HEK293 (cell line): ENCODE data around the gene C8A.

ENCODE experiments used
- CTCF ChIA-PET: fragments of 350-600 bp; formaldehyde crosslinking; extraction: SDS; loops from one replicate; lab custom pipeline; 2021; ENCODE audit warnings: antibody characterized with exemption; lab: Yijun Ruan, JAX
- POLR2A ChIA-PET: fragments of 300-600 bp; formaldehyde crosslinking; extraction: SDS; loops from one replicate; lab custom pipeline; 2020; ENCODE audit warnings: antibody characterized with exemption, inconsistent platforms; lab: Yijun Ruan, JAX
- H3K27ac ChIP-seq: fragments of 200-500 bp; sonication (Bioruptor generic); 2 replicates; pipeline ENCODE4 v1.5.1; 2014; ENCODE audit warnings: low read depth, low read length, control low read depth, inconsistent platforms; ENCODE audit errors: extremely low read depth
- H3K36me3 ChIP-seq, 2 experiments: fragments of 200-500 bp in 1 of 2; sonication (Bioruptor generic) in 1 of 2; 1 replicate in 1 of 2; 2 replicates in 1 of 2; pipeline ENCODE4 v1.5.1; 2014 to 2017; ENCODE audit warnings: inconsistent platforms in 2 of 2, low read length in 2 of 2; ENCODE audit not compliant: control insufficient read depth in 2 of 2, insufficient read depth in 1 of 2
- H3K4me1 ChIP-seq: fragments of 200-500 bp; sonication (Bioruptor generic); 2 replicates; pipeline ENCODE4 v1.5.1; 2014; ENCODE audit warnings: mild to moderate bottlenecking, low read length, inconsistent platforms; ENCODE audit not compliant: control insufficient read depth, insufficient read depth
- H3K4me3 ChIP-seq: 2 replicates; pipeline ENCODE4 v1.5.1; 2011; ENCODE audit warnings: low read depth, mild to moderate bottlenecking, control low read depth, low read length, moderate library complexity
- H3K9me3 ChIP-seq: fragments of 200-500 bp; sonication (Bioruptor generic); 2 replicates; pipeline ENCODE4 v1.5.1; 2014; ENCODE audit warnings: low read depth, low read length, inconsistent platforms; ENCODE audit not compliant: control insufficient read depth, insufficient read depth
- GFI1B ChIP-seq: fragments of 450-650 bp; formaldehyde crosslinking; IDR thresholded peaks from 2 replicates; pipeline ENCODE4 v1.5.1; 2016; ENCODE audit warnings: missing biosample characterization, missing genetic modification characterization
- HOXD13 ChIP-seq: sonication (generic); formaldehyde crosslinking; IDR thresholded peaks from 2 replicates; pipeline ENCODE4 v1.8.0; 2022; ENCODE audit warnings: missing genetic modification reagents, borderline replicate concordance
- OVOL3 ChIP-seq: fragments of 450-650 bp; formaldehyde crosslinking; IDR thresholded peaks from 2 replicates; pipeline ENCODE4 v1.5.1; 2016; ENCODE audit warnings: missing biosample characterization, missing genetic modification characterization
- SP2 ChIP-seq: fragments of 450-650 bp; formaldehyde crosslinking; IDR thresholded peaks from 2 replicates; pipeline ENCODE4 v1.5.1; 2016; ENCODE audit warnings: missing biosample characterization, missing genetic modification characterization
- ZBTB17 ChIP-seq: fragments of 450-650 bp; formaldehyde crosslinking; IDR thresholded peaks from 2 replicates; pipeline ENCODE4 v1.5.1; 2016; ENCODE audit warnings: missing biosample characterization, missing genetic modification characterization
- ZBTB44 ChIP-seq: fragments of 450-650 bp; IDR thresholded peaks from 2 replicates; pipeline ENCODE4 v1.5.1; 2018; ENCODE audit warnings: missing biosample characterization, mild to moderate bottlenecking, missing genetic modification characterization
- ZBTB7A ChIP-seq: fragments of 450-650 bp; formaldehyde crosslinking; IDR thresholded peaks from 2 replicates; pipeline ENCODE4 v1.5.1; 2016; ENCODE audit warnings: low read depth, missing biosample characterization, missing genetic modification characterization
- ZFHX2 ChIP-seq: fragments of 450-650 bp; formaldehyde crosslinking; conservative IDR thresholded peaks from 2 replicates; pipeline ENCODE4 v1.5.1; 2016; ENCODE audit warnings: missing biosample characterization, missing genetic modification characterization
- ZNF112 ChIP-seq: fragments of 450-650 bp; formaldehyde crosslinking; IDR thresholded peaks from 2 replicates; pipeline ENCODE4 v1.5.0; 2017; ENCODE audit warnings: missing biosample characterization, missing genetic modification characterization
- ZNF16 ChIP-seq: fragments of 450-650 bp; formaldehyde crosslinking; IDR thresholded peaks from 2 replicates; pipeline ENCODE4 v1.5.1; 2016; ENCODE audit warnings: low read depth, missing biosample characterization, missing genetic modification characterization
- ZNF175 ChIP-seq: fragments of 450-650 bp; formaldehyde crosslinking; IDR thresholded peaks from 2 replicates; pipeline ENCODE4 v1.5.1; 2016; ENCODE audit warnings: missing biosample characterization, missing genetic modification characterization
- ZNF223 ChIP-seq: fragments of 450-650 bp; formaldehyde crosslinking; IDR thresholded peaks from 2 replicates; pipeline ENCODE4 v1.5.1; 2016; ENCODE audit warnings: missing biosample characterization, missing genetic modification characterization
- ZNF341 ChIP-seq: fragments of 450-650 bp; formaldehyde crosslinking; IDR thresholded peaks from 2 replicates; pipeline ENCODE4; 2016; ENCODE audit warnings: low read depth, missing biosample characterization, missing genetic modification characterization
- ZNF350 ChIP-seq: fragments of 450-650 bp; formaldehyde crosslinking; IDR thresholded peaks from 2 replicates; pipeline ENCODE4 v1.5.0; 2017; ENCODE audit warnings: missing biosample characterization, mild to moderate bottlenecking, missing genetic modification characterization
- ZNF473 ChIP-seq: fragments of 450-650 bp; formaldehyde crosslinking; IDR thresholded peaks from 2 replicates; pipeline ENCODE4 v1.5.1; 2017; ENCODE audit warnings: missing biosample characterization, missing genetic modification characterization
- ZNF677 ChIP-seq: fragments of 450-650 bp; IDR thresholded peaks from 2 replicates; pipeline ENCODE4 v1.5.0; 2018; ENCODE audit warnings: missing biosample characterization, mild to moderate bottlenecking, missing genetic modification characterization, moderate library complexity
- ZSCAN5A ChIP-seq: fragments of 450-650 bp; formaldehyde crosslinking; IDR thresholded peaks from 2 replicates; pipeline ENCODE4 v1.5.1; 2016; ENCODE audit warnings: missing biosample characterization, missing genetic modification characterization
- TF ChIP-seq, protein P1 (sequence below): fragments of 450-650 bp; formaldehyde crosslinking; IDR thresholded peaks from 2 replicates; pipeline ENCODE4 v1.5.1; 2016; ENCODE audit warnings: missing biosample characterization, missing genetic modification characterization
- TF ChIP-seq, protein P2 (sequence below): fragments of 450-650 bp; formaldehyde crosslinking; IDR thresholded peaks from 2 replicates; pipeline ENCODE4 v1.5.1; 2016; ENCODE audit warnings: missing biosample characterization, missing genetic modification characterization, borderline replicate concordance

The C8A gene

GRCh38 chr1:56897150-56898004 lies 42.8 kb downstream of the C8A start:
- Histone ChIP-seq H3K36me3 (no peaks in the 10 kb centered on the region), H3K4me3 (no peak overlapping the region), H3K9me3 (no peaks in the 10 kb centered on the region), H3K4me1 (no peaks in the 10 kb centered on the region), H3K27ac (no peak overlapping the region)
- TF ChIP-seq ZNF223 = no peak
- peak; percentile 58 for TF ChIP-seq ZBTB17 (tag by site-specific recombination)
- POLR2A ChIA-PET = no interaction called here
- CTCF ChIA-PET = no interaction called here

GRCh38 chr1:56898005-56898373 lies 43.4 kb downstream of the C8A start:
- TF ChIP-seq ZNF473 (no peak), ZNF16 (tag by site-specific recombination) (no peak), GFI1B (tag by site-specific recombination) (no peak), ZNF350 (tag by site-specific recombination) (no peak), SP2 (tag by site-specific recombination) (no peak), OVOL3 (tag by site-specific recombination) (no peak), ZNF677 (tag by site-specific recombination) (no peak), ZNF341 (no peak), ZBTB7A (tag by site-specific recombination) (no peak), ZFHX2 (tag by site-specific recombination) (no peak), ZNF112 (tag by site-specific recombination) (no peak), ZBTB44 (tag by site-specific recombination) (no peak), HOXD13 (CRISPR knock-in tag) (no peak), ZSCAN5A (tag by site-specific recombination) (no peak), ZNF175 (tag by site-specific recombination) (no peak)
- TF ChIP-seq, protein P1, sequence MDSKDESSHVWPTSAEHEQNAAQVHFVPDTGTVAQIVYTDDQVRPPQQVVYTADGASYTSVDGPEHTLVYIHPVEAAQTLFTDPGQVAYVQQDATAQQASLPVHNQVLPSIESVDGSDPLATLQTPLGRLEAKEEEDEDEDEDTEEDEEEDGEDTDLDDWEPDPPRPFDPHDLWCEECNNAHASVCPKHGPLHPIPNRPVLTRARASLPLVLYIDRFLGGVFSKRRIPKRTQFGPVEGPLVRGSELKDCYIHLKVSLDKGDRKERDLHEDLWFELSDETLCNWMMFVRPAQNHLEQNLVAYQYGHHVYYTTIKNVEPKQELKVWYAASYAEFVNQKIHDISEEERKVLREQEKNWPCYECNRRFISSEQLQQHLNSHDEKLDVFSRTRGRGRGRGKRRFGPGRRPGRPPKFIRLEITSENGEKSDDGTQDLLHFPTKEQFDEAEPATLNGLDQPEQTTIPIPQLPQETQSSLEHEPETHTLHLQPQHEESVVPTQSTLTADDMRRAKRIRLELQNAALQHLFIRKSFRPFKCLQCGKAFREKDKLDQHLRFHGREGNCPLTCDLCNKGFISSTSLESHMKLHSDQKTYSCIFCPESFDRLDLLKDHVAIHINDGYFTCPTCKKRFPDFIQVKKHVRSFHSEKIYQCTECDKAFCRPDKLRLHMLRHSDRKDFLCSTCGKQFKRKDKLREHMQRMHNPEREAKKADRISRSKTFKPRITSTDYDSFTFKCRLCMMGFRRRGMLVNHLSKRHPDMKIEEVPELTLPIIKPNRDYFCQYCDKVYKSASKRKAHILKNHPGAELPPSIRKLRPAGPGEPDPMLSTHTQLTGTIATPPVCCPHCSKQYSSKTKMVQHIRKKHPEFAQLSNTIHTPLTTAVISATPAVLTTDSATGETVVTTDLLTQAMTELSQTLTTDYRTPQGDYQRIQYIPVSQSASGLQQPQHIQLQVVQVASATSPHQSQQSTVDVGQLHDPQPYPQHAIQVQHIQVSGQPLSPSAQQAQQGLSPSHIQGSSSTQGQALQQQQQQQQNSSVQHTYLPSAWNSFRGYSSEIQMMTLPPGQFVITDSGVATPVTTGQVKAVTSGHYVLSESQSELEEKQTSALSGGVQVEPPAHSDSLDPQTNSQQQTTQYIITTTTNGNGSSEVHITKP (tag by site-specific recombination) = no peak
- TF ChIP-seq, protein P2, sequence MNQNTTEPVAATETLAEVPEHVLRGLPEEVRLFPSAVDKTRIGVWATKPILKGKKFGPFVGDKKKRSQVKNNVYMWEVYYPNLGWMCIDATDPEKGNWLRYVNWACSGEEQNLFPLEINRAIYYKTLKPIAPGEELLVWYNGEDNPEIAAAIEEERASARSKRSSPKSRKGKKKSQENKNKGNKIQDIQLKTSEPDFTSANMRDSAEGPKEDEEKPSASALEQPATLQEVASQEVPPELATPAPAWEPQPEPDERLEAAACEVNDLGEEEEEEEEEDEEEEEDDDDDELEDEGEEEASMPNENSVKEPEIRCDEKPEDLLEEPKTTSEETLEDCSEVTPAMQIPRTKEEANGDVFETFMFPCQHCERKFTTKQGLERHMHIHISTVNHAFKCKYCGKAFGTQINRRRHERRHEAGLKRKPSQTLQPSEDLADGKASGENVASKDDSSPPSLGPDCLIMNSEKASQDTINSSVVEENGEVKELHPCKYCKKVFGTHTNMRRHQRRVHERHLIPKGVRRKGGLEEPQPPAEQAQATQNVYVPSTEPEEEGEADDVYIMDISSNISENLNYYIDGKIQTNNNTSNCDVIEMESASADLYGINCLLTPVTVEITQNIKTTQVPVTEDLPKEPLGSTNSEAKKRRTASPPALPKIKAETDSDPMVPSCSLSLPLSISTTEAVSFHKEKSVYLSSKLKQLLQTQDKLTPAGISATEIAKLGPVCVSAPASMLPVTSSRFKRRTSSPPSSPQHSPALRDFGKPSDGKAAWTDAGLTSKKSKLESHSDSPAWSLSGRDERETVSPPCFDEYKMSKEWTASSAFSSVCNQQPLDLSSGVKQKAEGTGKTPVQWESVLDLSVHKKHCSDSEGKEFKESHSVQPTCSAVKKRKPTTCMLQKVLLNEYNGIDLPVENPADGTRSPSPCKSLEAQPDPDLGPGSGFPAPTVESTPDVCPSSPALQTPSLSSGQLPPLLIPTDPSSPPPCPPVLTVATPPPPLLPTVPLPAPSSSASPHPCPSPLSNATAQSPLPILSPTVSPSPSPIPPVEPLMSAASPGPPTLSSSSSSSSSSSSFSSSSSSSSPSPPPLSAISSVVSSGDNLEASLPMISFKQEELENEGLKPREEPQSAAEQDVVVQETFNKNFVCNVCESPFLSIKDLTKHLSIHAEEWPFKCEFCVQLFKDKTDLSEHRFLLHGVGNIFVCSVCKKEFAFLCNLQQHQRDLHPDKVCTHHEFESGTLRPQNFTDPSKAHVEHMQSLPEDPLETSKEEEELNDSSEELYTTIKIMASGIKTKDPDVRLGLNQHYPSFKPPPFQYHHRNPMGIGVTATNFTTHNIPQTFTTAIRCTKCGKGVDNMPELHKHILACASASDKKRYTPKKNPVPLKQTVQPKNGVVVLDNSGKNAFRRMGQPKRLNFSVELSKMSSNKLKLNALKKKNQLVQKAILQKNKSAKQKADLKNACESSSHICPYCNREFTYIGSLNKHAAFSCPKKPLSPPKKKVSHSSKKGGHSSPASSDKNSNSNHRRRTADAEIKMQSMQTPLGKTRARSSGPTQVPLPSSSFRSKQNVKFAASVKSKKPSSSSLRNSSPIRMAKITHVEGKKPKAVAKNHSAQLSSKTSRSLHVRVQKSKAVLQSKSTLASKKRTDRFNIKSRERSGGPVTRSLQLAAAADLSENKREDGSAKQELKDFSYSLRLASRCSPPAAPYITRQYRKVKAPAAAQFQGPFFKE = no peak
- Histone ChIP-seq H3K36me3 (no peaks in the 10 kb centered on the region), H3K4me3 (no peak overlapping the region), H3K4me1 (no peaks in the 10 kb centered on the region), H3K9me3 (no peaks in the 10 kb centered on the region), H3K27ac (no peak overlapping the region)
- POLR2A ChIA-PET = no interaction called here
- CTCF ChIA-PET = no interaction called here
